GM23338 (cell line): ENCODE results near the gene CRX.

Experiments used
- CREB1 ChIP-seq: fragments of 250-450 bp; sonication (Bioruptor Pico); IDR thresholded peaks from 2 replicates; pipeline ENCODE4 v1.5.0; 2020; ENCODE audit warnings: low read depth, mild to moderate bottlenecking, moderate library complexity
- EZH2 ChIP-seq: fragments of 200-600 bp; sonication (generic); IDR thresholded peaks from one replicate; pipeline ENCODE4 v1.8.0; 2017; ENCODE audit warnings: antibody characterized with exemption, mild to moderate bottlenecking, low read depth; ENCODE audit not compliant: unreplicated experiment
- EZH2phosphoT487 ChIP-seq: fragments of 200-600 bp; sonication (generic); IDR thresholded peaks from one replicate; pipeline ENCODE4 v1.8.1; 2018; ENCODE audit warnings: antibody characterized with exemption; ENCODE audit not compliant: unreplicated experiment
- JUNB ChIP-seq: IDR thresholded peaks from one replicate; pipeline ENCODE4 v1.6.1; 2016; ENCODE audit warnings: antibody characterized with exemption; ENCODE audit not compliant: unreplicated experiment
- NANOG ChIP-seq: IDR thresholded peaks from 2 replicates; pipeline ENCODE4 v1.6.1; 2016; ENCODE audit warnings: antibody characterized with exemption, borderline replicate concordance
- POLR2AphosphoS5 ChIP-seq: IDR thresholded peaks from 2 replicates; pipeline ENCODE4 v1.6.1; 2016; ENCODE audit warnings: antibody characterized with exemption, low read depth
- STAT1 ChIP-seq: IDR thresholded peaks from one replicate; pipeline ENCODE4 v1.6.1; 2016; ENCODE audit warnings: antibody characterized with exemption; ENCODE audit not compliant: unreplicated experiment
- ZNF114 ChIP-seq: fragments of 250-450 bp; sonication (Bioruptor Pico); IDR thresholded peaks from 2 replicates; pipeline ENCODE4 v1.5.0; 2020; ENCODE audit warnings: mild to moderate bottlenecking, moderate library complexity
- ZNF331 ChIP-seq: fragments of 250-450 bp; sonication (Bioruptor Pico); IDR thresholded peaks from 2 replicates; pipeline ENCODE4 v1.5.0; 2020; ENCODE audit warnings: low read depth, mild to moderate bottlenecking, moderate library complexity
- TF ChIP-seq, protein P1 (sequence below), 2 experiments: fragments of 200-600 bp in 1 of 2; sonication (generic) in 1 of 2; conservative IDR thresholded peaks; 2 replicates each; pipeline versions ENCODE4 v1.5.1 to v1.6.1; 2016 to 2017; ENCODE audit warnings: antibody characterized with exemption in 2 of 2, low read depth in 2 of 2, mild to moderate bottlenecking in 2 of 2, moderate library complexity in 1 of 2
- TF ChIP-seq, protein P2 (sequence below): IDR thresholded peaks from one replicate; pipeline ENCODE4 v1.6.1; 2018; ENCODE audit warnings: antibody characterized with exemption; ENCODE audit not compliant: unreplicated experiment
- TF ChIP-seq, protein P3 (sequence below): IDR thresholded peaks from 2 replicates; pipeline ENCODE4 v1.6.1; 2016; ENCODE audit warnings: antibody characterized with exemption
- TF ChIP-seq, protein P4 (sequence below): fragments of 250-450 bp; sonication (Bioruptor Pico); IDR thresholded peaks from 2 replicates; pipeline ENCODE4 v1.5.0; 2020; ENCODE audit warnings: mild to moderate bottlenecking, moderate library complexity

DNA sequence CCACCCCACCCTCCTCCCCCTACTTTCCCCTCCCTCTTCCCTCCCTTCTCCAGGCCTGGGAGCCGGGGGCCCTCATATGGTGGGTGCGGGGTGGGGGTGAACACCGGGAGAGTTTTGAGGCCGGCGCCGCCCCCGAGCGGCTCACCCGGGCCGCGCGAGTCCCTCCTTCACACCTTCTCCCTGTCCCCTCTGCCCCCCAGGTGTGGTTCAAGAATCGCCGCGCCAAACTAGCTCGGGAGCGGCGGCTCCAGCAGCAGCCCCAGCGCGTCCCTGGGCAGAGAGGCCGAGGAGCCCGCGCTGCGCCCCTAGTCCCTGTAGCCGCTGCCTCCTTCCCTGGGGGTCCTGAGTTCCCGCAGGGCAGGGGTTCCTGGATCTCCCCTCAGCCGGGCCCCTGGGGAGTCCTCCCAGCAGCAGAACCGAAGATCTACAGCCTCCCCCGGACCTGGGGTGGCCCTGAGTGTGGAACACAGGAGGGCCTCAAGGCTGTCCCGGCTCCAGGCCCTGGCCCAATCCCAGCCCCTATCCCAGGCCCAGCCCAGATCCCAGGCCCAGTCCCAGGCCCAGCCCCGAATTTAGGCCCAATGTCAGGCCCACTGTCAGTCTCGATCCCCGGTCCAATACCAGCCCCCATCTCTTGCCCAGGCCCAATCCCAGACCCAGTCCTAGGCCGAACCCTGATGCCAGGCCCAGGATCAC lies 39.0 kb downstream of the CRX start:
- TF ChIP-seq, protein P1, sequence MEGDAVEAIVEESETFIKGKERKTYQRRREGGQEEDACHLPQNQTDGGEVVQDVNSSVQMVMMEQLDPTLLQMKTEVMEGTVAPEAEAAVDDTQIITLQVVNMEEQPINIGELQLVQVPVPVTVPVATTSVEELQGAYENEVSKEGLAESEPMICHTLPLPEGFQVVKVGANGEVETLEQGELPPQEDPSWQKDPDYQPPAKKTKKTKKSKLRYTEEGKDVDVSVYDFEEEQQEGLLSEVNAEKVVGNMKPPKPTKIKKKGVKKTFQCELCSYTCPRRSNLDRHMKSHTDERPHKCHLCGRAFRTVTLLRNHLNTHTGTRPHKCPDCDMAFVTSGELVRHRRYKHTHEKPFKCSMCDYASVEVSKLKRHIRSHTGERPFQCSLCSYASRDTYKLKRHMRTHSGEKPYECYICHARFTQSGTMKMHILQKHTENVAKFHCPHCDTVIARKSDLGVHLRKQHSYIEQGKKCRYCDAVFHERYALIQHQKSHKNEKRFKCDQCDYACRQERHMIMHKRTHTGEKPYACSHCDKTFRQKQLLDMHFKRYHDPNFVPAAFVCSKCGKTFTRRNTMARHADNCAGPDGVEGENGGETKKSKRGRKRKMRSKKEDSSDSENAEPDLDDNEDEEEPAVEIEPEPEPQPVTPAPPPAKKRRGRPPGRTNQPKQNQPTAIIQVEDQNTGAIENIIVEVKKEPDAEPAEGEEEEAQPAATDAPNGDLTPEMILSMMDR (conservative IDR thresholded peaks at IDR 0.05; ENCODE audit: low read depth in 2 of 2) = 0 out of 4 replicates have a peak, but pooled peaks of 1 of the 2 experiments have one; percentile 3
- TF ChIP-seq POLR2AphosphoS5 (no peak), EZH2 (no peak), NANOG (no peak), CREB1 (CRISPR knock-in tag) (no peak), STAT1 (no peak), EZH2phosphoT487 (no peak), ZNF114 (no peak), JUNB (no peak), ZNF331 (CRISPR knock-in tag) (no peak)
- TF ChIP-seq, protein P2, sequence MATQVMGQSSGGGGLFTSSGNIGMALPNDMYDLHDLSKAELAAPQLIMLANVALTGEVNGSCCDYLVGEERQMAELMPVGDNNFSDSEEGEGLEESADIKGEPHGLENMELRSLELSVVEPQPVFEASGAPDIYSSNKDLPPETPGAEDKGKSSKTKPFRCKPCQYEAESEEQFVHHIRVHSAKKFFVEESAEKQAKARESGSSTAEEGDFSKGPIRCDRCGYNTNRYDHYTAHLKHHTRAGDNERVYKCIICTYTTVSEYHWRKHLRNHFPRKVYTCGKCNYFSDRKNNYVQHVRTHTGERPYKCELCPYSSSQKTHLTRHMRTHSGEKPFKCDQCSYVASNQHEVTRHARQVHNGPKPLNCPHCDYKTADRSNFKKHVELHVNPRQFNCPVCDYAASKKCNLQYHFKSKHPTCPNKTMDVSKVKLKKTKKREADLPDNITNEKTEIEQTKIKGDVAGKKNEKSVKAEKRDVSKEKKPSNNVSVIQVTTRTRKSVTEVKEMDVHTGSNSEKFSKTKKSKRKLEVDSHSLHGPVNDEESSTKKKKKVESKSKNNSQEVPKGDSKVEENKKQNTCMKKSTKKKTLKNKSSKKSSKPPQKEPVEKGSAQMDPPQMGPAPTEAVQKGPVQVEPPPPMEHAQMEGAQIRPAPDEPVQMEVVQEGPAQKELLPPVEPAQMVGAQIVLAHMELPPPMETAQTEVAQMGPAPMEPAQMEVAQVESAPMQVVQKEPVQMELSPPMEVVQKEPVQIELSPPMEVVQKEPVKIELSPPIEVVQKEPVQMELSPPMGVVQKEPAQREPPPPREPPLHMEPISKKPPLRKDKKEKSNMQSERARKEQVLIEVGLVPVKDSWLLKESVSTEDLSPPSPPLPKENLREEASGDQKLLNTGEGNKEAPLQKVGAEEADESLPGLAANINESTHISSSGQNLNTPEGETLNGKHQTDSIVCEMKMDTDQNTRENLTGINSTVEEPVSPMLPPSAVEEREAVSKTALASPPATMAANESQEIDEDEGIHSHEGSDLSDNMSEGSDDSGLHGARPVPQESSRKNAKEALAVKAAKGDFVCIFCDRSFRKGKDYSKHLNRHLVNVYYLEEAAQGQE = no peak
- TF ChIP-seq, protein P3, sequence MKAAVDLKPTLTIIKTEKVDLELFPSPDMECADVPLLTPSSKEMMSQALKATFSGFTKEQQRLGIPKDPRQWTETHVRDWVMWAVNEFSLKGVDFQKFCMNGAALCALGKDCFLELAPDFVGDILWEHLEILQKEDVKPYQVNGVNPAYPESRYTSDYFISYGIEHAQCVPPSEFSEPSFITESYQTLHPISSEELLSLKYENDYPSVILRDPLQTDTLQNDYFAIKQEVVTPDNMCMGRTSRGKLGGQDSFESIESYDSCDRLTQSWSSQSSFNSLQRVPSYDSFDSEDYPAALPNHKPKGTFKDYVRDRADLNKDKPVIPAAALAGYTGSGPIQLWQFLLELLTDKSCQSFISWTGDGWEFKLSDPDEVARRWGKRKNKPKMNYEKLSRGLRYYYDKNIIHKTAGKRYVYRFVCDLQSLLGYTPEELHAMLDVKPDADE = no peak
- TF ChIP-seq, protein P4, sequence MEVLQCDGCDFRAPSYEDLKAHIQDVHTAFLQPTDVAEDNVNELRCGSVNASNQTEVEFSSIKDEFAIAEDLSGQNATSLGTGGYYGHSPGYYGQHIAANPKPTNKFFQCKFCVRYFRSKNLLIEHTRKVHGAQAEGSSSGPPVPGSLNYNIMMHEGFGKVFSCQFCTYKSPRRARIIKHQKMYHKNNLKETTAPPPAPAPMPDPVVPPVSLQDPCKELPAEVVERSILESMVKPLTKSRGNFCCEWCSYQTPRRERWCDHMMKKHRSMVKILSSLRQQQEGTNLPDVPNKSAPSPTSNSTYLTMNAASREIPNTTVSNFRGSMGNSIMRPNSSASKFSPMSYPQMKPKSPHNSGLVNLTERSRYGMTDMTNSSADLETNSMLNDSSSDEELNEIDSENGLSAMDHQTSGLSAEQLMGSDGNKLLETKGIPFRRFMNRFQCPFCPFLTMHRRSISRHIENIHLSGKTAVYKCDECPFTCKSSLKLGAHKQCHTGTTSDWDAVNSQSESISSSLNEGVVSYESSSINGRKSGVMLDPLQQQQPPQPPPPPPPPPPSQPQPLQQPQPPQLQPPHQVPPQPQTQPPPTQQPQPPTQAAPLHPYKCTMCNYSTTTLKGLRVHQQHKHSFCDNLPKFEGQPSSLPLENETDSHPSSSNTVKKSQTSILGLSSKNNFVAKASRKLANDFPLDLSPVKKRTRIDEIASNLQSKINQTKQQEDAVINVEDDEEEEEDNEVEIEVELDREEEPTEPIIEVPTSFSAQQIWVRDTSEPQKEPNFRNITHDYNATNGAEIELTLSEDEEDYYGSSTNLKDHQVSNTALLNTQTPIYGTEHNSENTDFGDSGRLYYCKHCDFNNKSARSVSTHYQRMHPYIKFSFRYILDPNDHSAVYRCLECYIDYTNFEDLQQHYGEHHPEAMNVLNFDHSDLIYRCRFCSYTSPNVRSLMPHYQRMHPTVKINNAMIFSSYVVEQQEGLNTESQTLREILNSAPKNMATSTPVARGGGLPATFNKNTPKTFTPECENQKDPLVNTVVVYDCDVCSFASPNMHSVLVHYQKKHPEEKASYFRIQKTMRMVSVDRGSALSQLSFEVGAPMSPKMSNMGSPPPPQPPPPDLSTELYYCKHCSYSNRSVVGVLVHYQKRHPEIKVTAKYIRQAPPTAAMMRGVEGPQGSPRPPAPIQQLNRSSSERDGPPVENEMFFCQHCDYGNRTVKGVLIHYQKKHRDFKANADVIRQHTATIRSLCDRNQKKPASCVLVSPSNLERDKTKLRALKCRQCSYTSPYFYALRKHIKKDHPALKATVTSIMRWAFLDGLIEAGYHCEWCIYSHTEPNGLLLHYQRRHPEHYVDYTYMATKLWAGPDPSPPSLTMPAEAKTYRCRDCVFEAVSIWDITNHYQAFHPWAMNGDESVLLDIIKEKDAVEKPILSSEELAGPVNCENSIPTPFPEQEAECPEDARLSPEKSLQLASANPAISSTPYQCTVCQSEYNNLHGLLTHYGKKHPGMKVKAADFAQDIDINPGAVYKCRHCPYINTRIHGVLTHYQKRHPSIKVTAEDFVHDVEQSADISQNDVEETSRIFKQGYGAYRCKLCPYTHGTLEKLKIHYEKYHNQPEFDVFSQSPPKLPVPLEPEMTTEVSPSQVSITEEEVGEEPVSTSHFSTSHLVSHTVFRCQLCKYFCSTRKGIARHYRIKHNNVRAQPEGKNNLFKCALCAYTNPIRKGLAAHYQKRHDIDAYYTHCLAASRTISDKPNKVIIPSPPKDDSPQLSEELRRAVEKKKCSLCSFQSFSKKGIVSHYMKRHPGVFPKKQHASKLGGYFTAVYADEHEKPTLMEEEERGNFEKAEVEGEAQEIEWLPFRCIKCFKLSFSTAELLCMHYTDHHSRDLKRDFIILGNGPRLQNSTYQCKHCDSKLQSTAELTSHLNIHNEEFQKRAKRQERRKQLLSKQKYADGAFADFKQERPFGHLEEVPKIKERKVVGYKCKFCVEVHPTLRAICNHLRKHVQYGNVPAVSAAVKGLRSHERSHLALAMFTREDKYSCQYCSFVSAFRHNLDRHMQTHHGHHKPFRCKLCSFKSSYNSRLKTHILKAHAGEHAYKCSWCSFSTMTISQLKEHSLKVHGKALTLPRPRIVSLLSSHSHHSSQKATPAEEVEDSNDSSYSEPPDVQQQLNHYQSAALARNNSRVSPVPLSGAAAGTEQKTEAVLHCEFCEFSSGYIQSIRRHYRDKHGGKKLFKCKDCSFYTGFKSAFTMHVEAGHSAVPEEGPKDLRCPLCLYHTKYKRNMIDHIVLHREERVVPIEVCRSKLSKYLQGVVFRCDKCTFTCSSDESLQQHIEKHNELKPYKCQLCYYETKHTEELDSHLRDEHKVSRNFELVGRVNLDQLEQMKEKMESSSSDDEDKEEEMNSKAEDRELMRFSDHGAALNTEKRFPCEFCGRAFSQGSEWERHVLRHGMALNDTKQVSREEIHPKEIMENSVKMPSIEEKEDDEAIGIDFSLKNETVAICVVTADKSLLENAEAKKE = no peak
